Uterus (tissue), 4 donors: ENCODE results near the gene ALG11. TPM values are rescaled to one million over a fixed set of nuclear protein-coding genes. Genes with fewer than 3 reads are reported as not detected.
A peak's percentile ranks its signal among the peaks of the same experiment; 100 is the strongest.

Source experiments
- DNase-seq, 2 donors: peaks; one replicate each; pipeline ENCODE4 v3.0.0-alpha.2; 2019 to 2020
- H3K27ac ChIP-seq, 2 donors: fragments of 200-600 bp; sonication (generic); 1 replicate in 1 of 2; 2 replicates in 1 of 2; pipeline ENCODE4 v1.5.1; 2016 to 2018
- H3K27me3 ChIP-seq, 2 donors: fragments of 200-600 bp; sonication (generic); one replicate each; pipeline ENCODE4 v1.5.1; 2018 to 2019; ENCODE audit warnings: control low read depth in 1 of 2
- H3K36me3 ChIP-seq, 2 donors: fragments of 200-600 bp; sonication (generic); one replicate each; pipeline ENCODE4 v1.5.1; 2019; ENCODE audit warnings: control low read depth in 1 of 2
- H3K4me1 ChIP-seq, 2 donors: fragments of 200-600 bp; sonication (generic); one replicate each; pipeline ENCODE4 v1.5.1; 2018 to 2019; ENCODE audit warnings: control low read depth in 1 of 2
- H3K4me3 ChIP-seq, 2 donors: fragments of 200-600 bp; sonication (generic); 1 replicate in 1 of 2; 2 replicates in 1 of 2; pipeline ENCODE4 v1.5.1; 2018 to 2019; ENCODE audit warnings: mild to moderate bottlenecking in 1 of 2
- H3K9me3 ChIP-seq, 2 donors: fragments of 200-600 bp; sonication (generic); one replicate each; pipeline ENCODE4 v1.5.1; 2019; ENCODE audit warnings: control low read depth in 1 of 2
- CTCF ChIP-seq, 4 experiments: fragments of 200-600 bp in 2 of 4; fragments of 450-650 bp in 2 of 4; sonication (generic) in 2 of 4; IDR thresholded peaks; one replicate each; pipeline ENCODE4 v1.5.1; 2016 to 2019; ENCODE audit warnings: antibody characterized with exemption in 4 of 4, mild to moderate bottlenecking in 2 of 4, moderate library complexity in 1 of 4
- POLR2A ChIP-seq, 2 donors: fragments of 450-650 bp; IDR thresholded peaks; one replicate each; pipeline ENCODE4 v1.6.1; 2016; ENCODE audit warnings: antibody characterized with exemption in 2 of 2, mild to moderate bottlenecking in 1 of 2, moderate library complexity in 1 of 2
- intact Hi-C: fragments of 100-400 bp; cut with DNase I; formaldehyde crosslinking; loops from one replicate; pipeline ENCODE4 v1.15.1; 2023; ENCODE audit warnings: low total_unique reads
- total RNA-seq, 4 donors: library from RNA; depleted of rRNA in 3 of 4; stranded (reverse); fragments of >200 nt in 3 of 4; gene quantifications; one replicate each; pipeline versions ENCODE4 v1.1.0 to v1.2.4, GENCODE V29; 2014 to 2023
- donor health status: DM: yes; HTN: yes; CAD: no.

The ALG11 gene
- total RNA-seq, 4 donors from 2014 or later: 5.0 to 68.9 (median 28.8) TPM

DNA sequence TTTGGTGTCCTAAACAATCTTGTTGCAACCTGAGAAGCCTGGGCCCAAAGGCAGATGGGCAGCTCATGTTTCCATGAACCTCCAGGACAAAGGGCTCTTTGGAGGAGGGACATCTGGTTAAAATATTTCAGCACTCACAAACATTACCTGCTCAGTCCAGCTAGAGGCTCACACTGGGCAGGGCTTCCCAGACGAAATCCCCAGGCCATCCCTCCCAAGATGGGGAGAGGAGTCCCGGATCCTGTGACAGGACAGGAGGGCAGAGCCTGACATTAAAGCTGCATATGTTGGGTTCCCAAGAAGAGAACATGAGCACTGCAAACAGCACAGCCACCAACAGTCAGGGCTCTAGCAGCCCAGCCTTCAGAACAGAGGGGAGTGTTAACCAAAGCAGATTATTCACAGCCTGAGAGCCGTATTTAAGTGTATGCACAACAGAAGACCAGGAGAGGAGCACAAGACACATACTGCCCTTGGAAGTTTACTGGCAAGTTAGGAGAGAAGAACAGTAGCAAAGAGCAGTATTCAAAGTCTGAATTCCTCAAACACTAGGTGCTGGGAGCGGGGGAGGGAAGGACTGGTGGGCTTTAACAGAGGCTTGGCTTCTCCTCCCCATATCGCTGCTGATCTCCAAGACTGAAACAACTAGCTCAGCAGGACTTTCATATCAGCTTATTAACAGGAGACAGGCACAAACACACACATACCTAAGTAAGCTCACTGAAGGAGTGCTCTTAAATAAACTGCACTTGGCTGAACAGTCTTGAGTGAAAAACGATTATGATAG lies 13.3 kb upstream of the ALG11 start:
- Histone ChIP-seq H3K27ac (no peak overlapping the region), H3K27me3 (no peaks in the 10 kb centered on the region), H3K36me3 (no peaks in the 10 kb centered on the region), H3K4me1 (no peaks in the 10 kb centered on the region), H3K4me3 (no peak overlapping the region), H3K9me3 (no peaks in the 10 kb centered on the region)
- intact Hi-C loops: no loop called here
- no peak for DNase-seq
- no peak for TF ChIP-seq POLR2A (IDR thresholded peaks at IDR 0.05)
- TF ChIP-seq CTCF (IDR thresholded peaks at IDR 0.05): no peak

DNA sequence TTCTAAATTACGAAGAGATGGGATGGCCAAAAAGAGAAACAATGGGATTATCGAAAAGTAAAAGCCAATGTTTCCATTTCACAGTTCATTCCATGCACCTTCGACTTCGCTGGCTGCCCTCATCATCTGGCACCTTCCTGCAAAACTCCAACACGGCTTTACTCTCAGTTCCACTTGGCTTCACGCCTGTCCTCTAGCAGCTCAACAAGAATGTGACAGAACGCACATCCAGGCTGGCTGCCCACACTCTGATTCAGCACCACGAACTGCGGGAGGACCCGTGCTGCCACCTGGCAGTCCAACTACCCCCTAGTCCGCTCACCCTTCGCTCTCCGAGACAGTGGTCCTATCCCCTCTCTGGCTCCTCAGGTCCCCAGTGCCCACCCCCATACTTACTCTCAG lies 12.7 kb upstream of the ALG11 start:
- H3K27ac ChIP-seq: no peak overlapping the region
- no peaks in the 10 kb centered on the region for H3K27me3 ChIP-seq
- H3K9me3 ChIP-seq: no peaks in the 10 kb centered on the region
- no peak overlapping the region for H3K4me3 ChIP-seq
- intact Hi-C loops: no loop called here
- no peak for DNase-seq
- no peaks in the 10 kb centered on the region for H3K4me1 ChIP-seq
- H3K36me3 ChIP-seq: no peaks in the 10 kb centered on the region
- TF ChIP-seq CTCF (IDR thresholded peaks at IDR 0.05) (no peak), POLR2A (IDR thresholded peaks at IDR 0.05) (no peak)

- intact Hi-C loops: no loop called here
- H3K27ac ChIP-seq: no peak overlapping the region
Measured at GRCh38 chr13:51999921-52000320, 12.3 kb upstream of the ALG11 start.

DNA sequence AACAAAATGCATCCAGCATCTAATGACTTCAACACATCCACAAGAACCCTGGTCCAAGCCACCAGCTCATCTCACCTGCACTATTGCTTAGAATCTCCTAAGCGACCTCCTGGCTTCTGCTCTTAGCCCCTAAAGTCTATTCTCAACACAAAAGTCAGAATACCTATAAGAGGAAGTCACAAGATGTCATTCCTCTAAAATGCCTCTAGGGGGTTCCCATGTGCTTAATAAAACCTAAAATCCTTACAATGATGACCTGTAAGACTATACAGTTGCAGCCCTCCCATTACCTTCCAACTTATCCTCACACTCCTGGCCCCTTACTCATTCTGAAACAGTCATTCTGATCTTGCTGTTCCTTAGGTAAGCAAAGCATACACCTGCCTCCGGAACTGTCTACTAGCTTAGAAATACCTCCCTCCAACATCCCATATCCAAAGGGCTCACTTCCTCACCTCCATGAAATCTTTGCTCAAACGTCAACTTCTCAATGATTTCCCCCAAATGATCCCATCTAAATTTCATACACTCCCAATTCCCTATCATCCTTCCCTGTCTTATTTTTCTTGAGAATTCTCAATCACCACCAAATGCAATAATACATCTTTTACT lies 11.0 kb upstream of the ALG11 start:
- intact Hi-C loops: no loop called here
- TF ChIP-seq POLR2A (IDR thresholded peaks at IDR 0.05) (no peak), CTCF (IDR thresholded peaks at IDR 0.05) (peak; percentile 48 to 68 (median 55))

More at GRCh38 chr13:51999921-52000320, 12.3 kb upstream of the ALG11 start:
- Histone ChIP-seq H3K36me3 (no peaks in the 10 kb centered on the region), H3K27me3 (no peaks in the 10 kb centered on the region), H3K4me1 (no peaks in the 10 kb centered on the region), H3K9me3 (no peaks in the 10 kb centered on the region), H3K4me3 (no peak overlapping the region)
- no peak for DNase-seq
- no peak for TF ChIP-seq CTCF (IDR thresholded peaks at IDR 0.05)
- TF ChIP-seq POLR2A (IDR thresholded peaks at IDR 0.05): no peak

DNA sequence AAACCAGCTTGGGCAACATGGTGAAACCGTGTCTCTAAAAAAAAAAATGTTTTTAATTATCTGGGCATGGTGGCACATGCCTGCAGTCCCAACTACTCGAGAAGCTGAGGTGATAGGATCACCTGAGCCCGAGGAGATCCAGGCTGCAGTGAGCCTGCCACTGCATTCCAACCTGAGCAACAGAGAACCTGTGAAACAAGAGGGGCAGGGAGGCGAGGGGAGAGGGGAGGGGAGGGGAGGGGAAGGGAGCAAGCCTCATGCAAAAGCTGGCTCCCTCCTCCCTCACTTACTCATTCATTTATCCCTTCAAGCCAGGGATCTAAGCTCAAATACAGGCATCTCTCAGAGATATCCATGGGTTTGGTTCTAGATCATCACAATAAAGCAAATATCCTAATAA lies 9.8 kb upstream of the ALG11 start:
- TF ChIP-seq CTCF (IDR thresholded peaks at IDR 0.05) (no peak), POLR2A (IDR thresholded peaks at IDR 0.05) (no peak)
- intact Hi-C loops: no loop called here
- H3K36me3 ChIP-seq: no peaks in the 10 kb centered on the region
- no peaks in the 10 kb centered on the region for H3K27me3 ChIP-seq
- no peak for DNase-seq
- H3K9me3 ChIP-seq: no peaks in the 10 kb centered on the region
- H3K4me3 ChIP-seq: no peak overlapping the region
- no peak overlapping the region for H3K27ac ChIP-seq
- H3K4me1 ChIP-seq: no peaks in the 10 kb centered on the region

More for the DNA sequence above, 11.0 kb upstream of the ALG11 start:
- Histone ChIP-seq H3K9me3 (no peaks in the 10 kb centered on the region), H3K4me1 (no peaks in the 10 kb centered on the region), H3K36me3 (no peaks in the 10 kb centered on the region), H3K27me3 (no peaks in the 10 kb centered on the region), H3K4me3 (no peak overlapping the region), H3K27ac (no peak overlapping the region)
- no peak for DNase-seq
